Brain microvascular endothelial cell (primary cell): ENCODE data around the gene LDB2.

Experiments used
- DNase-seq: peaks from one replicate; pipeline ENCODE4 v3.0.0-alpha.2; 2020
- H3K27ac ChIP-seq: fragments of 250-450 bp; sonication (Bioruptor Pico); 2 replicates; pipeline ENCODE4 v1.5.1; 2020; ENCODE audit warnings: mild to moderate bottlenecking, moderate library complexity
- H3K27me3 ChIP-seq: fragments of 250-450 bp; sonication (Bioruptor Pico); replicated peaks from 2 replicates; pipeline ENCODE4 v1.5.1; 2020; ENCODE audit warnings: mild to moderate bottlenecking
- H3K36me3 ChIP-seq: fragments of 250-450 bp; sonication (Bioruptor Pico); replicated peaks from 2 replicates; pipeline ENCODE4 v1.5.1; 2020; ENCODE audit warnings: mild to moderate bottlenecking
- H3K4me3 ChIP-seq: 2 replicates; pipeline ENCODE4 v1.5.1; 2011; ENCODE audit warnings: low read depth, mild to moderate bottlenecking, control low read depth, low read length, moderate library complexity
- in situ Hi-C: cut with HindIII; loops from 2 replicates; pipeline ENCODE4 v1.10.0; 2017; ENCODE audit warnings: low sequenced_read_pairs, low pct_ligation_motif_present
- TF ChIP-seq, protein P1 (sequence below): IDR thresholded peaks from 2 replicates; pipeline ENCODE4 v1.5.1; 2011; ENCODE audit warnings: low read depth, mild to moderate bottlenecking, moderate library complexity, low read length, control low read depth, inconsistent platforms; ENCODE audit errors: missing control alignments

The LDB2 gene

DNA sequence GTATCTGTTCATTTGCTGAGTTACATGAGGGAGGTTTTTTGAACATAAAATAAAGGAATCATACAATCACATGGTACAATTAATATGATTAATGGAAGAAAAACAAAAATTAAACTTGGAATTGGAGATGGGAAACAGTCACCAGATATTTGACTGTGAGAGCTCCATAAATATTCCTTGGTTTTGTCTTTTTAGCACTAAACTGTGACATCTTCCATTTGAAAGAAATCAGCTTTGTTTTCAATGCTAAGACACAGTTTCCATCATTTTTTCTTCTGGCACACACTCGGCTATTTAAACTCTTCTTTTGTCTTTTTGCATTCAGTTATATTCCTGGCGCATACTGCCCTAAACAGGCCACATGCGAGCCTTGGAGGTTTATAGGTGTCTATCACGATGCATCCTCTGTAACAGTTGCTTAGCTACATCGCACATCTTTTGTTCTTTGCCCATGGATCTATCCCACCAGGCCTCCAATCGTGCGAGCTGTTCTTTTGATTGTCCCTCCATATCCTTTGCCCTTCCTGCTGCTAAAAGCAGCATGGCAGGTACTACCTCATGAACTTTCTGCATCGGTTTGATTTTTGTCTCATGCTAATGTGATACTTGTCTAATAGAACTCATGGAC, 158.3 kb downstream of the LDB2 start:
- TF ChIP-seq, protein P1, sequence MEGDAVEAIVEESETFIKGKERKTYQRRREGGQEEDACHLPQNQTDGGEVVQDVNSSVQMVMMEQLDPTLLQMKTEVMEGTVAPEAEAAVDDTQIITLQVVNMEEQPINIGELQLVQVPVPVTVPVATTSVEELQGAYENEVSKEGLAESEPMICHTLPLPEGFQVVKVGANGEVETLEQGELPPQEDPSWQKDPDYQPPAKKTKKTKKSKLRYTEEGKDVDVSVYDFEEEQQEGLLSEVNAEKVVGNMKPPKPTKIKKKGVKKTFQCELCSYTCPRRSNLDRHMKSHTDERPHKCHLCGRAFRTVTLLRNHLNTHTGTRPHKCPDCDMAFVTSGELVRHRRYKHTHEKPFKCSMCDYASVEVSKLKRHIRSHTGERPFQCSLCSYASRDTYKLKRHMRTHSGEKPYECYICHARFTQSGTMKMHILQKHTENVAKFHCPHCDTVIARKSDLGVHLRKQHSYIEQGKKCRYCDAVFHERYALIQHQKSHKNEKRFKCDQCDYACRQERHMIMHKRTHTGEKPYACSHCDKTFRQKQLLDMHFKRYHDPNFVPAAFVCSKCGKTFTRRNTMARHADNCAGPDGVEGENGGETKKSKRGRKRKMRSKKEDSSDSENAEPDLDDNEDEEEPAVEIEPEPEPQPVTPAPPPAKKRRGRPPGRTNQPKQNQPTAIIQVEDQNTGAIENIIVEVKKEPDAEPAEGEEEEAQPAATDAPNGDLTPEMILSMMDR = no peak
- no peaks in the 10 kb centered on the region for H3K27me3 ChIP-seq
- in situ Hi-C loops = no loop called here
- H3K36me3 ChIP-seq = no peaks in the 10 kb centered on the region
- no peak overlapping the region for H3K27ac ChIP-seq
- no peak overlapping the region for H3K4me3 ChIP-seq
- no peak for DNase-seq

DNA sequence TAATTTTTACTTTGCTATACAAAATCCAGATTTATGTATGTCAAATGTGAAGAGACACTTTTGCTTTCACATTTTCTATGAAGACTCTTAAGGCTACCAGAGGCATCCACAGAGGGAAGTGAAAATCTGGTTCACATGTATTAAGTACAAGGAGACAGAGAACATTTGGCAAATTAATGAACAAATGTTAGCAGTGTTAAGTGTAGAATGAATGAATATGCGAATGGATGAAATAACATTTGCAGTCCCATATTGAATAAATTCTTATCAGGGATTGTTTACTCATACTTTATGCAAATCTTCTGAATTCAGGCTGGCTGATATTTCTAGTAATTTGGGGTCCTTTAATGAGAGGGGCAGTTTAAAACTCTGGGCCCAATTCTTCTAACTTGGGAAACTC, 159.9 kb downstream of the LDB2 start:
- Histone ChIP-seq H3K27me3 (no peaks in the 10 kb centered on the region), H3K4me3 (no peak overlapping the region), H3K27ac (no peak overlapping the region), H3K36me3 (no peaks in the 10 kb centered on the region)
- TF ChIP-seq, protein P1 = no peak
- no peak for DNase-seq
- in situ Hi-C loops = no loop called here

DNA sequence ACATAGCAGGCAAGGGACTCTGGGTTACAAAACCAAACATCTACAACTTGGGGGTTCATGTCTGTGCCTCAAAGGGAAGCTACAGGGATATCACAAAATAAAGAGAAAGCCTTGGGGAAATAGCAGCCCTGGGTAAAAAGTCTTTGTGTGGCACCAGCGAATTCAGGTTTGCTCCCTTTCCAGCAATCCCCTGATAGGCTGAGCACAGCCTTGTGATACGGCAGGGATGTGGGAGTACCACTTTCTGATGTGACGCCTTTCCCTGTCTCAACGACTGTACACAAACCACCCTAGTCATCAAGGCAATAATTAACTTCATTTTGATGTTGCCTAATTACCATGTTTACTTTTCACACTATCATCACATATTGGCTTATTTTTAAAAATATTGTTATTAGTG, 164.9 kb downstream of the LDB2 start:
- no peak overlapping the region for H3K4me3 ChIP-seq
- DNase-seq = no peak
- TF ChIP-seq, protein P1 = no peak
- H3K36me3 ChIP-seq = no peaks in the 10 kb centered on the region
- no peak overlapping the region for H3K27ac ChIP-seq
- in situ Hi-C loops = no loop called here
- no peaks in the 10 kb centered on the region for H3K27me3 ChIP-seq

DNA sequence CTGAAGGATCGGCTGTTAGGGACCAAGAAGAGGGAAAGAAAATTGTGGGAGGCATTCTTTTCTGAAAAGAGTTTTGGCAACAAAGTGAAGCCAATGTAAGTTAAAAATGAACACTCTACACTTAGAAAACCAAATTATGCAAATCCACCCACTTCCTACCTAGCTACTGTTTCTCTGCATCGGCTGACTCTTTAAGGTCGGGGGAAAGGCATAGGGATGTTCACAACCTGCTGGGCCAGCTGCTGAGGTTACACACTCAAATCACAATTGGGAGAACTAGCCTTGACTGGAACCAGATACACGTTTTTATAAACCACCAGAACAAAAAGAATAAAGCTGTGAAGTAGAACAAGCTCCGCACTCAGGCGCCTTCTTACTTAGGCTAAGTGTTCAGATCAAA, 165.7 kb downstream of the LDB2 start:
- TF ChIP-seq, protein P1 = no peak
- no peak for DNase-seq
- H3K27ac ChIP-seq = no peak overlapping the region
- H3K36me3 ChIP-seq = no peaks in the 10 kb centered on the region
- H3K27me3 ChIP-seq = no peaks in the 10 kb centered on the region
- H3K4me3 ChIP-seq = no peak overlapping the region
- in situ Hi-C loops = no loop called here

DNA sequence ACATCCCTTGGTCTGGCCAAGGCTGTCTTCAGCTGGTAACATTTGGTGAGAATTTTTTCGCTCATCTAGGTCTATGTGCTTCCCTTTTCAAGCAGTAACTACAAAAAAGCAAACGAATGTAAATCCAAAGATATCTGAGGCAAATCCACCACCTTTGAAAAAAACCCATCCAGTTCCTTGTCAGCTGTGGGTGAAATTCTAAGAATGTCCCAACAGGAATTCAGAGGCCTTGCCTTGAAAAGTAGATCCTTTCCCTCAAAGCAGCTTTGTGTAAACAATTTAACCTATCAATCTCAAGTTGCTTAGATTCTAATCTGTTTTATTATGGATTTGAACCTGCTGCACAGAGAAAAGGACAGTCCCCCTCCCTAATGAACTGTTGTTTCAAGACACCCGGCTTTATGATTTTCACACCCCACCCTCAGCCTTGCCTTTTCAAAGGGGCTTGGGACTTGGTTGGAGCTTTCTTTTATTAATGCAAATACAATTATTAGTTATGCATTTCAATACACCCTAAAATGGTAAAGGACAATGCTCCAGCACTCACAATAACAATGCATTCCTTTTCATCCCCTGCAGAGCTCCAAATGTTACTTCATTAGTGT, 166.6 kb downstream of the LDB2 start:
- H3K36me3 ChIP-seq = no peaks in the 10 kb centered on the region
- DNase-seq = no peak
- no peak overlapping the region for H3K27ac ChIP-seq
- TF ChIP-seq, protein P1 = no peak
- H3K4me3 ChIP-seq = no peak overlapping the region
- in situ Hi-C loops = no loop called here
- H3K27me3 ChIP-seq = no peaks in the 10 kb centered on the region
